Mononuclear cell (primary cell): ENCODE measurements around the gene MTCL1. TPM values are rescaled to one million over a fixed set of nuclear protein-coding genes. Genes with fewer than 3 reads are reported as not detected.

Experiments
- total RNA-seq: library from RNA; depleted of rRNA; stranded (reverse); fragments of >200 nt; gene quantifications from one replicate; pipeline ENCODE4 v1.2.3, GENCODE V29; 2012

Gene MTCL1
- total RNA-seq, 1 donor: 0.63 TPM

Other genes with a start within 250 kb of the MTCL1 start
- 35.7 TPM for gene RAB12, start 96.1 kb upstream of the MTCL1 start, total RNA-seq